GM23338 (cell line): Measurements from ENCODE around the gene IYD. TPM values are rescaled to one million over a fixed set of nuclear protein-coding genes. Genes with fewer than 3 reads are reported as not detected.

ENCODE experiments used
- ATAC-seq: fragments of 200-7000 bp; cut with Tn5 transposase; 3 replicates; pipeline ENCODE4 v1.9.1; 2020
- DNase-seq: peaks from one replicate; pipeline ENCODE4 v3.0.0-alpha.2; 2015; ENCODE audit warnings: low spot score
- H2AFZ ChIP-seq: fragments of 200-600 bp; sonication (generic); 2 replicates; pipeline ENCODE4 v1.8.0; 2016; ENCODE audit warnings: antibody characterized with exemption, mild to moderate bottlenecking, moderate library complexity
- H3F3A ChIP-seq: fragments of 200-600 bp; sonication (generic); replicated peaks from 2 replicates; pipeline ENCODE4 v1.8.0; 2017; ENCODE audit warnings: antibody characterized with exemption, mixed run types, low read depth
- H3K27ac ChIP-seq: fragments of 200-600 bp; sonication (generic); 2 replicates; pipeline ENCODE4 v1.6.1; 2016; ENCODE audit warnings: low read depth
- H3K27me3 ChIP-seq: fragments of 200-600 bp; sonication (generic); 2 replicates; pipeline ENCODE4 v1.8.0; 2016; ENCODE audit warnings: mild to moderate bottlenecking, mixed run types, moderate library complexity; ENCODE audit not compliant: insufficient read depth
- H3K36me3 ChIP-seq: fragments of 200-600 bp; sonication (generic); 2 replicates; pipeline ENCODE4 v1.8.0; 2016; ENCODE audit warnings: mild to moderate bottlenecking; ENCODE audit not compliant: insufficient read depth
- H3K4me1 ChIP-seq: fragments of 200-600 bp; sonication (generic); 2 replicates; pipeline ENCODE4 v1.8.0; 2016; ENCODE audit warnings: mild to moderate bottlenecking, moderate library complexity; ENCODE audit not compliant: insufficient read depth
- H3K4me2 ChIP-seq: fragments of 200-600 bp; sonication (generic); 2 replicates; pipeline ENCODE4 v1.7.1; 2017; ENCODE audit warnings: mixed run types
- H3K4me3 ChIP-seq: fragments of 200-600 bp; sonication (generic); 2 replicates; pipeline ENCODE4 v1.6.1; 2016; ENCODE audit warnings: mixed run types
- H3K79me2 ChIP-seq: fragments of 200-600 bp; sonication (generic); replicated peaks from 2 replicates; pipeline ENCODE4 v1.8.0; 2017; ENCODE audit warnings: mild to moderate bottlenecking; ENCODE audit not compliant: insufficient read depth
- H3K9me2 ChIP-seq: fragments of 200-600 bp; sonication (generic); 2 replicates; pipeline ENCODE4 v1.8.0; 2017; ENCODE audit not compliant: insufficient read depth
- H4K20me1 ChIP-seq: fragments of 200-600 bp; sonication (generic); replicated peaks from 2 replicates; pipeline ENCODE4 v1.8.0; 2017; ENCODE audit warnings: mild to moderate bottlenecking; ENCODE audit not compliant: insufficient read depth
- H3K27ac Mint-ChIP-seq: 2 replicates; pipeline ENCODE4 v1.8.0; 2020; ENCODE audit warnings: inconsistent platforms, mild to moderate bottlenecking, moderate library complexity, mixed read lengths
- H3K27me3 Mint-ChIP-seq: 3 replicates; pipeline ENCODE4 v1.8.0; 2022; ENCODE audit warnings: low read depth, mild to moderate bottlenecking, moderate library complexity, mixed read lengths, inconsistent platforms; ENCODE audit not compliant: insufficient read depth, poor library complexity
- H3K36me3 Mint-ChIP-seq: 3 replicates; pipeline ENCODE4 v1.8.0; 2021; ENCODE audit warnings: low read depth, mild to moderate bottlenecking, inconsistent platforms, moderate library complexity, mixed read lengths
- H3K4me1 Mint-ChIP-seq: 3 replicates; pipeline ENCODE4 v1.8.0; 2020; ENCODE audit warnings: mild to moderate bottlenecking, inconsistent platforms, mixed read lengths
- H3K4me3 Mint-ChIP-seq: 3 replicates; pipeline ENCODE4 v1.8.0; 2021; ENCODE audit warnings: moderate library complexity, mild to moderate bottlenecking, inconsistent platforms, mixed read lengths
- H3K9me3 Mint-ChIP-seq: 3 replicates; pipeline ENCODE4 v1.8.0; 2020; ENCODE audit warnings: moderate library complexity, mild to moderate bottlenecking, inconsistent platforms, mixed read lengths
- CREB1 ChIP-seq: fragments of 250-450 bp; sonication (Bioruptor Pico); IDR thresholded peaks from 2 replicates; pipeline ENCODE4 v1.5.0; 2020; ENCODE audit warnings: low read depth, mild to moderate bottlenecking, moderate library complexity
- CTCF ChIP-seq, 2 experiments: fragments of 200-600 bp in 1 of 2; sonication (generic) in 1 of 2; conservative IDR thresholded peaks; 2 replicates each; pipeline versions ENCODE4 v1.5.1 to v1.6.1; 2016 to 2017; ENCODE audit warnings: antibody characterized with exemption in 2 of 2, low read depth in 2 of 2, mild to moderate bottlenecking in 2 of 2, moderate library complexity in 1 of 2
- NANOG ChIP-seq: IDR thresholded peaks from 2 replicates; pipeline ENCODE4 v1.6.1; 2016; ENCODE audit warnings: antibody characterized with exemption, borderline replicate concordance
- POLR2AphosphoS5 ChIP-seq: IDR thresholded peaks from 2 replicates; pipeline ENCODE4 v1.6.1; 2016; ENCODE audit warnings: antibody characterized with exemption, low read depth
- STAT1 ChIP-seq: IDR thresholded peaks from one replicate; pipeline ENCODE4 v1.6.1; 2016; ENCODE audit warnings: antibody characterized with exemption; ENCODE audit not compliant: unreplicated experiment
- ZNF114 ChIP-seq: fragments of 250-450 bp; sonication (Bioruptor Pico); IDR thresholded peaks from 2 replicates; pipeline ENCODE4 v1.5.0; 2020; ENCODE audit warnings: mild to moderate bottlenecking, moderate library complexity
- ZNF331 ChIP-seq: fragments of 250-450 bp; sonication (Bioruptor Pico); IDR thresholded peaks from 2 replicates; pipeline ENCODE4 v1.5.0; 2020; ENCODE audit warnings: low read depth, mild to moderate bottlenecking, moderate library complexity
- ZNF462 ChIP-seq: fragments of 250-450 bp; sonication (Bioruptor Pico); IDR thresholded peaks from 2 replicates; pipeline ENCODE4 v1.5.0; 2020; ENCODE audit warnings: mild to moderate bottlenecking, moderate library complexity
- polyA plus RNA-seq: library from polyadenylated mRNA; unstranded; fragments of >200 nt; fragmentation: Nextera tagmentation; extraction: Ambion mirVana; gene quantifications from 2 replicates; pipeline ENCODE4 v1.2.1, GENCODE V29; 2016
- total RNA-seq: library from RNA; depleted of rRNA; stranded (reverse); fragments of >200 nt; shearing (Covaris generic); gene quantifications from 2 replicates; pipeline ENCODE4 v1.2.3, GENCODE V29; 2014
- TF ChIP-seq, protein P1 (sequence below): IDR thresholded peaks from 2 replicates; pipeline ENCODE4 v1.6.1; 2016; ENCODE audit warnings: antibody characterized with exemption

The IYD gene
- total and polyA plus RNA-seq, 2 experiments from 2014 or later, result not detected

GRCh38 chr6:150413781-150414281 is 45.0 kb downstream of the IYD start (continued):
- TF ChIP-seq CREB1 (CRISPR knock-in tag) (no peak), ZNF331 (CRISPR knock-in tag) (no peak), POLR2AphosphoS5 (no peak), STAT1 (no peak)
- TF ChIP-seq, protein P1, sequence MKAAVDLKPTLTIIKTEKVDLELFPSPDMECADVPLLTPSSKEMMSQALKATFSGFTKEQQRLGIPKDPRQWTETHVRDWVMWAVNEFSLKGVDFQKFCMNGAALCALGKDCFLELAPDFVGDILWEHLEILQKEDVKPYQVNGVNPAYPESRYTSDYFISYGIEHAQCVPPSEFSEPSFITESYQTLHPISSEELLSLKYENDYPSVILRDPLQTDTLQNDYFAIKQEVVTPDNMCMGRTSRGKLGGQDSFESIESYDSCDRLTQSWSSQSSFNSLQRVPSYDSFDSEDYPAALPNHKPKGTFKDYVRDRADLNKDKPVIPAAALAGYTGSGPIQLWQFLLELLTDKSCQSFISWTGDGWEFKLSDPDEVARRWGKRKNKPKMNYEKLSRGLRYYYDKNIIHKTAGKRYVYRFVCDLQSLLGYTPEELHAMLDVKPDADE, result no peak

DNA sequence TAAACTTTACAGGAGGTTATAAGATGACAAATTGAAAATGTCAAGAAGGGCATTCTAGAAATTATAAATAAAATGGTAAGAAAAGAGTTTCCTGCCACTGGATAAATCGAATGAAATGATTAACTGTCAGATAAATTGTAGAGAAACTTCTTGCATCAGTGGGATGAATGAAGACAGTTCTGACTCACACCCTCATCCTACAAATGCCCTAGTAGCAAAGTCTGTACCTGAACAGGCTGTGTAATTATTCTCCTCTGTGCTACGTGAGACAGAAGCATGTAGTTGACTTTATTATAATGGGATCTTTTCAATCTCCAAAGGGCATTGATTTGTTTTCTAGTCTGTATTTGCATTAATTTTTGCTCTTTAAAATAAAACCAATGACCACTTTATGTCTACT is 47.3 kb downstream of the IYD start:
- H3K36me3 Mint-ChIP-seq, result no peaks in the 10 kb centered on the region
- Histone ChIP-seq H3K4me3 (no peak overlapping the region), H3K4me1 (no peaks in the 10 kb centered on the region), H3K27ac (no peak overlapping the region), H3K79me2 (no peaks in the 10 kb centered on the region), H3K36me3 (no peaks in the 10 kb centered on the region), H2AFZ (no peak overlapping the region), H3K27me3 (no peaks in the 10 kb centered on the region), H3F3A (no peaks in the 10 kb centered on the region), H3K4me2 (no peak overlapping the region), H3K9me2 (peaks cover 7% of the 10 kb centered on the region; the same call in 1 of the 2 replicates), H4K20me1 (no peaks in the 10 kb centered on the region)
- no peak for DNase-seq
- no peak overlapping the region for H3K4me3 Mint-ChIP-seq
- TF ChIP-seq ZNF462 (no peak), ZNF114 (CRISPR knock-in tag) (no peak), ZNF331 (CRISPR knock-in tag) (no peak), CTCF (conservative IDR thresholded peaks at IDR 0.05; ENCODE audit: low read depth in 2 of 2) (no peak), STAT1 (no peak), CREB1 (CRISPR knock-in tag) (no peak), NANOG (no peak)
- no peak for ATAC-seq
- H3K27me3 Mint-ChIP-seq, result no peaks in the 10 kb centered on the region
- H3K9me3 Mint-ChIP-seq, result peaks cover 7% of the 10 kb centered on the region; the same call in 2 of the 3 replicates
- H3K27ac Mint-ChIP-seq, result no peak overlapping the region
- H3K4me1 Mint-ChIP-seq, result peaks cover 13% of the 10 kb centered on the region; the same call in 2 of the 3 replicates
